ENCODE results near the gene MDM1. TPM values are rescaled to one million over a fixed set of nuclear protein-coding genes. Genes with fewer than 3 reads are reported as not detected.

Gene MDM1
- total RNA-seq, 1 experiment from 2014 or later, result 22.2 TPM

- Histone ChIP-seq H3K36me3 (ENCODE audit: control insufficient read depth, insufficient read depth, low read length) (no peaks in the 10 kb centered on the region), H3K27me3 (replicated peaks; ENCODE audit: control insufficient read depth, insufficient read depth, low read length) (no peaks in the 10 kb centered on the region), H3K9me3 (no peaks in the 10 kb centered on the region), H3K4me3 (ENCODE audit: low read depth, low read length) (no peak overlapping the region), H3K4me1 (no peaks in the 10 kb centered on the region)
- H3K4me1 Mint-ChIP-seq (ENCODE audit: low read depth, unreplicated experiment), result no peaks in the 10 kb centered on the region
- DNase-seq, result no peak
- H3K9me3 Mint-ChIP-seq (ENCODE audit: unreplicated experiment), result no peaks in the 10 kb centered on the region
- H3K4me3 Mint-ChIP-seq (ENCODE audit: unreplicated experiment), result no peak overlapping the region
- intact Hi-C loops (cut with micrococcal nuclease; ENCODE audit: unreplicated experiment), result no loop called here
- no peak for TF ChIP-seq CTCF (IDR thresholded peaks at IDR 0.05; ENCODE audit: insufficient read depth in 1 of 2, low read depth in 1 of 2, low read length in 1 of 2, severe bottlenecking in 1 of 2, unreplicated experiment in 1 of 2)
- ChIA-PET POLR2A (no interaction called here), CTCF (no interaction called here)
- no peaks in the 10 kb centered on the region for H3K36me3 Mint-ChIP-seq (ENCODE audit: insufficient read depth, unreplicated experiment)
- BruUV-seq (replicated peaks), result no TSS peak
- H3K27me3 Mint-ChIP-seq (ENCODE audit: insufficient read depth, unreplicated experiment), result peaks cover 13% of the 10 kb centered on the region
- H3K27ac Mint-ChIP-seq (ENCODE audit: unreplicated experiment), result no peak overlapping the region
These were observed 85.8 kb downstream of the MDM1 start for GRCh38 chr12:68246350-68246749.

- DNase-seq, result no peak
- BruUV-seq (replicated peaks), result no TSS peak
- peaks cover 11% of the 10 kb centered on the region for H3K27me3 Mint-ChIP-seq (ENCODE audit: insufficient read depth, unreplicated experiment)
- no peaks in the 10 kb centered on the region for H3K27me3 ChIP-seq (replicated peaks; ENCODE audit: control insufficient read depth, insufficient read depth, low read length)
- no peaks in the 10 kb centered on the region for H3K4me1 ChIP-seq
- H3K4me3 ChIP-seq (ENCODE audit: low read depth, low read length), result no peak overlapping the region
- H3K27ac Mint-ChIP-seq (ENCODE audit: unreplicated experiment), result no peak overlapping the region
- no peaks in the 10 kb centered on the region for H3K36me3 ChIP-seq (ENCODE audit: control insufficient read depth, insufficient read depth, low read length)
- peaks cover under 1% of the 10 kb centered on the region for H3K4me1 Mint-ChIP-seq (ENCODE audit: low read depth, unreplicated experiment)
- H3K4me3 Mint-ChIP-seq (ENCODE audit: unreplicated experiment), result no peak overlapping the region
- H3K9me3 ChIP-seq, result no peaks in the 10 kb centered on the region
- no peak for TF ChIP-seq CTCF (IDR thresholded peaks at IDR 0.05; ENCODE audit: insufficient read depth in 1 of 2, low read depth in 1 of 2, low read length in 1 of 2, severe bottlenecking in 1 of 2, unreplicated experiment in 1 of 2)
- ChIA-PET CTCF (no interaction called here), POLR2A (no interaction called here)
- intact Hi-C loops (cut with micrococcal nuclease; ENCODE audit: unreplicated experiment), result no loop called here
- no peaks in the 10 kb centered on the region for H3K9me3 Mint-ChIP-seq (ENCODE audit: unreplicated experiment)
- H3K36me3 Mint-ChIP-seq (ENCODE audit: insufficient read depth, unreplicated experiment), result no peaks in the 10 kb centered on the region
These were observed 86.8 kb downstream of the MDM1 start for GRCh38 chr12:68245180-68246021.

Other genes starting within 250 kb of the MDM1 start
- not detected in 2 replicates for gene IFNG, start 172.6 kb downstream of the MDM1 start, total RNA-seq (2022)
- gene IL26, start 106.6 kb downstream of the MDM1 start, total RNA-seq (2022), result not detected in 2 replicates
- not detected in 2 replicates for gene IL22, start 78.8 kb downstream of the MDM1 start, total RNA-seq (2022)